H9 (cell line): ENCODE data around the gene ASTL. TPM values are rescaled to one million over a fixed set of nuclear protein-coding genes. Genes with fewer than 3 reads are reported as not detected.

Experiments
- DNase-seq: peaks from one replicate; pipeline ENCODE4 v3.0.0-alpha.2; 2017
- H2AFZ ChIP-seq: one replicate; pipeline ENCODE4 v1.6.1; 2013; ENCODE audit warnings: mild to moderate bottlenecking, low read length, control low read depth, moderate library complexity
- H2AK5ac ChIP-seq: 2 replicates; pipeline ENCODE4 v1.6.1; 2013; ENCODE audit warnings: low read length, control low read depth, mixed read lengths; ENCODE audit not compliant: insufficient read length
- H2BK120ac ChIP-seq: one replicate; pipeline ENCODE4 v1.6.1; 2013; ENCODE audit warnings: low read depth, mild to moderate bottlenecking, low read length, control low read depth, inconsistent platforms; ENCODE audit not compliant: poor library complexity, severe bottlenecking
- H2BK12ac ChIP-seq: 2 replicates; pipeline ENCODE4 v1.6.1; 2013; ENCODE audit warnings: low read length, control low read depth, mixed read lengths, low read depth; ENCODE audit not compliant: insufficient read length
- H2BK15ac ChIP-seq: 2 replicates; pipeline ENCODE4 v1.6.1; 2013; ENCODE audit warnings: low read depth, low read length, control low read depth
- H2BK20ac ChIP-seq: one replicate; pipeline ENCODE4 v1.6.1; 2013; ENCODE audit warnings: low read depth, mild to moderate bottlenecking, low read length, control low read depth, inconsistent platforms; ENCODE audit not compliant: poor library complexity, severe bottlenecking
- H2BK5ac ChIP-seq: 2 replicates; pipeline ENCODE4 v1.6.1; 2013; ENCODE audit warnings: low read length, control low read depth, mixed read lengths; ENCODE audit not compliant: insufficient read length
- H3K14ac ChIP-seq: 2 replicates; pipeline ENCODE4 v1.6.1; 2013; ENCODE audit warnings: low read length, control low read depth; ENCODE audit not compliant: insufficient read depth
- H3K18ac ChIP-seq: 2 replicates; pipeline ENCODE4 v1.6.1; 2013; ENCODE audit warnings: low read depth, mild to moderate bottlenecking, mixed read lengths, low read length, control low read depth; ENCODE audit not compliant: insufficient read length
- H3K23ac ChIP-seq: 2 replicates; pipeline ENCODE4 v1.6.1; 2013; ENCODE audit warnings: low read length, control low read depth, mixed read lengths, low read depth; ENCODE audit not compliant: insufficient read length
- H3K23me2 ChIP-seq: 2 replicates; pipeline ENCODE4 v1.6.1; 2013; ENCODE audit warnings: low read depth, mild to moderate bottlenecking, mixed read lengths, low read length, control low read depth; ENCODE audit not compliant: insufficient read length, poor library complexity, severe bottlenecking
- H3K27ac ChIP-seq: 2 replicates; pipeline ENCODE4 v1.5.1; 2013; ENCODE audit warnings: low read length, control low read depth, mixed read lengths, low read depth; ENCODE audit not compliant: insufficient read length
- H3K27me3 ChIP-seq: 2 replicates; pipeline ENCODE4 v1.6.1; 2013; ENCODE audit warnings: low read length, control low read depth, inconsistent platforms; ENCODE audit not compliant: insufficient read depth
- H3K4ac ChIP-seq: 2 replicates; pipeline ENCODE4 v1.6.1; 2013; ENCODE audit warnings: low read depth, mild to moderate bottlenecking, control low read depth, inconsistent platforms, low read length, moderate library complexity
- H3K4me1 ChIP-seq: 2 replicates; pipeline ENCODE4 v1.6.1; 2013; ENCODE audit warnings: low read length, control low read depth, inconsistent platforms; ENCODE audit not compliant: insufficient read depth
- H3K4me2 ChIP-seq: 2 replicates; pipeline ENCODE4 v1.6.1; 2013; ENCODE audit warnings: low read length, control low read depth, mixed read lengths; ENCODE audit not compliant: insufficient read length, insufficient read depth
- H3K56ac ChIP-seq: 2 replicates; pipeline ENCODE4 v1.6.1; 2013; ENCODE audit warnings: low read depth, mild to moderate bottlenecking, mixed read lengths, low read length, control low read depth; ENCODE audit not compliant: insufficient read length
- H3K79me1 ChIP-seq: 2 replicates; pipeline ENCODE4 v1.6.1; 2013; ENCODE audit warnings: low read depth, mild to moderate bottlenecking, moderate library complexity, low read length, control low read depth, inconsistent platforms; ENCODE audit not compliant: insufficient read depth, poor library complexity, severe bottlenecking
- H3K79me2 ChIP-seq: 2 replicates; pipeline ENCODE4 v1.6.1; 2013; ENCODE audit warnings: low read length, control low read depth, inconsistent platforms; ENCODE audit not compliant: insufficient read depth
- H3K9ac ChIP-seq: 2 replicates; pipeline ENCODE4 v1.6.1; 2013; ENCODE audit warnings: low read length, control low read depth, mixed read lengths; ENCODE audit not compliant: insufficient read length; ENCODE audit errors: extremely low read depth
- H3K9me3 ChIP-seq: one replicate; pipeline ENCODE4 v1.6.1; 2013; ENCODE audit warnings: low read depth, low read length, inconsistent platforms; ENCODE audit not compliant: control insufficient read depth
- H3T11ph ChIP-seq: one replicate; pipeline ENCODE4 v1.6.1; 2013; ENCODE audit warnings: mild to moderate bottlenecking, low read length, control low read depth, inconsistent platforms
- H4K20me1 ChIP-seq: one replicate; pipeline ENCODE4 v1.6.1; 2013; ENCODE audit not compliant: control insufficient read depth, insufficient read length, insufficient read depth
- H4K5ac ChIP-seq: 2 replicates; pipeline ENCODE4 v1.6.1; 2013; ENCODE audit warnings: low read depth, mild to moderate bottlenecking, mixed read lengths, low read length, control low read depth; ENCODE audit not compliant: insufficient read length
- H4K8ac ChIP-seq: replicated peaks from 2 replicates; pipeline ENCODE4 v1.6.1; 2013; ENCODE audit warnings: low read length, control low read depth, mixed read lengths, low read depth; ENCODE audit not compliant: insufficient read length
- H4K91ac ChIP-seq: 2 replicates; pipeline ENCODE4 v1.6.1; 2013; ENCODE audit warnings: low read depth, mild to moderate bottlenecking, moderate library complexity, mixed read lengths, low read length, control low read depth; ENCODE audit not compliant: insufficient read length
- H3K27ac Mint-ChIP-seq, 3 experiments: 2 replicates in 2 of 3; 3 replicates in 1 of 3; pipeline ENCODE4 v1.8.0; 2020 to 2021; ENCODE audit warnings: mixed read lengths in 3 of 3, mild to moderate bottlenecking in 1 of 3, moderate library complexity in 1 of 3
- H3K27me3 Mint-ChIP-seq: 2 replicates; pipeline ENCODE4 v1.8.0; 2021; ENCODE audit warnings: low read depth, mild to moderate bottlenecking, moderate library complexity, mixed read lengths
- H3K36me3 Mint-ChIP-seq, 3 experiments: 2 replicates in 2 of 3; 3 replicates in 1 of 3; pipeline ENCODE4 v1.8.0; 2020 to 2021; ENCODE audit warnings: low read depth in 3 of 3, mixed read lengths in 3 of 3; ENCODE audit not compliant: insufficient read depth in 1 of 3
- H3K4me1 Mint-ChIP-seq, 2 experiments: 2 replicates each; pipeline ENCODE4 v1.8.0; 2020; ENCODE audit warnings: mixed read lengths in 2 of 2
- H3K4me3 Mint-ChIP-seq, 2 experiments: 2 replicates in 1 of 2; 3 replicates in 1 of 2; pipeline ENCODE4 v1.8.0; 2020 to 2021; ENCODE audit warnings: mild to moderate bottlenecking in 2 of 2, mixed read lengths in 2 of 2, moderate library complexity in 1 of 2
- H3K9me3 Mint-ChIP-seq, 2 experiments: 2 replicates in 1 of 2; 3 replicates in 1 of 2; pipeline ENCODE4 v1.8.0; 2020; ENCODE audit warnings: mild to moderate bottlenecking in 2 of 2, mixed read lengths in 2 of 2, moderate library complexity in 1 of 2
- CTCF ChIP-seq: fragments of 200-600 bp; sonication (generic); conservative IDR thresholded peaks from 3 replicates; pipeline ENCODE4 v1.8.0; 2021; ENCODE audit warnings: antibody characterized with exemption, mild to moderate bottlenecking
- WGBS: extraction: QIAGEN DNeasy Blood & Tissue Kit; methylation state at CpG from one replicate; pipeline ENCODE4 v1.1.7; 2013; ENCODE audit warnings: missing lambda C conversion rate, low lambda C conversion rate, mixed read lengths; ENCODE audit not compliant: insufficient read length; ENCODE audit errors: extremely low coverage; 5-methylcytosine and 5-hydroxymethylcytosine counted together
- total RNA-seq: library from RNA; stranded (reverse); gene quantifications from 2 replicates; pipeline ENCODE4 v1.2.1, GENCODE V29; 2021

The ASTL gene
- total RNA-seq, 1 experiment from 2014 or later, result 0.81 TPM

GRCh38 chr2:96103761-96104486 is 34.4 kb downstream of the ASTL start:
- H3K27ac ChIP-seq, result no peak overlapping the region
- no peaks in the 10 kb centered on the region for H3K79me2 ChIP-seq
- H4K8ac ChIP-seq, result no peak overlapping the region
- H2AFZ ChIP-seq, result no peak overlapping the region
- H3K14ac ChIP-seq, result no peak overlapping the region; the same call in 1 of the 2 replicates
- H4K20me1 ChIP-seq, result no peaks in the 10 kb centered on the region
- no peak overlapping the region for H3K4me3 Mint-ChIP-seq
- no peak overlapping the region for H2BK15ac ChIP-seq
- H3K27ac Mint-ChIP-seq, result no peak overlapping the region; a peak in 1 of 7 replicates
- no peak overlapping the region for H4K91ac ChIP-seq
- no peaks in the 10 kb centered on the region for H3K9me3 ChIP-seq
- H4K5ac ChIP-seq, result no peak overlapping the region
- peaks cover 24 to 45% of the 10 kb centered on the region in 2 experiments for H3K4me1 Mint-ChIP-seq
- H3K9ac ChIP-seq, result no peak overlapping the region
- no peak overlapping the region for H3K4ac ChIP-seq
- H2BK5ac ChIP-seq, result no peak overlapping the region
- no peak overlapping the region for H3K4me2 ChIP-seq
- no peak overlapping the region for H3K56ac ChIP-seq
- H3K9me3 Mint-ChIP-seq, result peaks cover 9 to 11% of the 10 kb centered on the region in 2 experiments
- peak; percentile 16 for DNase-seq
- no peak for TF ChIP-seq CTCF
- no peak overlapping the region for H2BK120ac ChIP-seq
- no peak overlapping the region for H3T11ph ChIP-seq
- peaks cover 5 to 8% (median 7%) of the 10 kb centered on the region in 3 experiments; a peak in 5 of 7 replicates for H3K36me3 Mint-ChIP-seq
- no peaks in the 10 kb centered on the region for H3K23me2 ChIP-seq
- no peaks in the 10 kb centered on the region for H3K27me3 ChIP-seq
- H3K27me3 Mint-ChIP-seq, result peaks cover 5% of the 10 kb centered on the region
- H3K4me1 ChIP-seq, result peaks cover 5% of the 10 kb centered on the region; the same call in 1 of the 2 replicates
- no CpG with 5 or more reads among the region's 6 CpGs for WGBS
- H2BK12ac ChIP-seq, result no peak overlapping the region
- H3K23ac ChIP-seq, result no peak overlapping the region
- H3K79me1 ChIP-seq, result no peaks in the 10 kb centered on the region
- H2BK20ac ChIP-seq, result no peak overlapping the region
- no peak overlapping the region for H2AK5ac ChIP-seq
- H3K18ac ChIP-seq, result no peak overlapping the region
